ENCODE results near the gene TMEM242.

DNA sequence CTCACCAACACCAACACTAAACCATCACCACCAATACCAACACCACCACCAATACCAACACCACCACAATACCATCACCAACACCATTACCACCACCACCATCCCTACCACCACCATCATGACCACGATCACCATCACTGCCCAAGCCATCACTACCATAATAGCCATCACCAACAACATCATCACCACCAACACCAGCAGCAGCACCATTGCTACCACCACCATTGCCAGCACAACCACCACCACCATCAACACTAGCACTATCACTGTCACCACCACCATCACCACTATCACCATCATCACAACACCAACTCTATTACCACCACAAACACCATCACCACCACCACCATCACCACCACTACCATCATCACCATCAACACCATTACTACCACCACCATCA lies 53.0 kb downstream of the TMEM242 start:
- TF ChIP-seq, protein P1, sequence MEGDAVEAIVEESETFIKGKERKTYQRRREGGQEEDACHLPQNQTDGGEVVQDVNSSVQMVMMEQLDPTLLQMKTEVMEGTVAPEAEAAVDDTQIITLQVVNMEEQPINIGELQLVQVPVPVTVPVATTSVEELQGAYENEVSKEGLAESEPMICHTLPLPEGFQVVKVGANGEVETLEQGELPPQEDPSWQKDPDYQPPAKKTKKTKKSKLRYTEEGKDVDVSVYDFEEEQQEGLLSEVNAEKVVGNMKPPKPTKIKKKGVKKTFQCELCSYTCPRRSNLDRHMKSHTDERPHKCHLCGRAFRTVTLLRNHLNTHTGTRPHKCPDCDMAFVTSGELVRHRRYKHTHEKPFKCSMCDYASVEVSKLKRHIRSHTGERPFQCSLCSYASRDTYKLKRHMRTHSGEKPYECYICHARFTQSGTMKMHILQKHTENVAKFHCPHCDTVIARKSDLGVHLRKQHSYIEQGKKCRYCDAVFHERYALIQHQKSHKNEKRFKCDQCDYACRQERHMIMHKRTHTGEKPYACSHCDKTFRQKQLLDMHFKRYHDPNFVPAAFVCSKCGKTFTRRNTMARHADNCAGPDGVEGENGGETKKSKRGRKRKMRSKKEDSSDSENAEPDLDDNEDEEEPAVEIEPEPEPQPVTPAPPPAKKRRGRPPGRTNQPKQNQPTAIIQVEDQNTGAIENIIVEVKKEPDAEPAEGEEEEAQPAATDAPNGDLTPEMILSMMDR (IDR thresholded peaks at IDR 0.05): no peak
- no peak for TF ChIP-seq POLR2A (IDR thresholded peaks at IDR 0.05)

Data from right lobe of liver (tissue), 4 donors.